Motor neuron (in vitro differentiated cells): ENCODE data around the gene HOTAIR. TPM values are rescaled to one million over a fixed set of nuclear protein-coding genes. Genes with fewer than 3 reads are reported as not detected.

Experiments used
- ATAC-seq, 8 experiments: fragments of 200-7000 bp; cut with Tn5 transposase; replicated peaks in 6 of 8; 2 replicates each; pipeline ENCODE4 v1.8.0; 2021; ENCODE audit warnings: mild to moderate bottlenecking in 8 of 8, moderate library complexity in 8 of 8
- H3K27ac ChIP-seq, 2 donors: fragments of 250-450 bp; sonication (Bioruptor Pico); 2 replicates each; pipeline ENCODE4 v1.9.0; 2021; ENCODE audit warnings: antibody characterized with exemption in 2 of 2, mild to moderate bottlenecking in 2 of 2, moderate library complexity in 1 of 2
- H3K4me1 ChIP-seq, 2 donors: fragments of 250-450 bp; sonication (Bioruptor Pico); replicated peaks in 1 of 2; 2 replicates each; pipeline ENCODE4 v1.6.1; 2021; ENCODE audit warnings: antibody characterized with exemption in 2 of 2, mild to moderate bottlenecking in 2 of 2, moderate library complexity in 1 of 2
- H3K4me3 ChIP-seq, 5 donors: fragments of 250-450 bp; sonication (Bioruptor Pico); 2 replicates each; pipeline ENCODE4 v1.9.0; 2021; ENCODE audit warnings: antibody characterized with exemption in 5 of 5, mild to moderate bottlenecking in 5 of 5, moderate library complexity in 4 of 5
- WGBS, 10 experiments: fragments of 450-650 bp; shearing (Covaris generic); methylation state at CpG; one replicate each; pipeline ENCODE4 v1.0.0; 2022; 5-methylcytosine and 5-hydroxymethylcytosine counted together
- in situ Hi-C, 9 experiments: fragments of 400-800 bp; cut with MboI; loops; one replicate each; pipeline ENCODE4 v1.15.0; 2021; ENCODE audit warnings: low sequenced_read_pairs in 9 of 9, low pct_unique_long_range_greater_than_20kb in 2 of 9; ENCODE audit not compliant: unreplicated experiment in 9 of 9
- total RNA-seq, 8 experiments: library from RNA; unstranded; fragments of 300-600 nt; gene quantifications; 2 replicates each; pipeline versions ENCODE4 v1.2.3 to v1.2.4, GENCODE V29; 2022

HOTAIR gene
- total RNA-seq, 8 experiments from 2014 or later: 0.14 to 8.0 (median 0.42) TPM; not detected in 3

- 4 to 95% (median 5%) methylated on average over 2 to 35 of the region's 47 CpGs; no CpG with 5 or more reads in 2 of the 10 experiments for WGBS, 10 experiments
- no peak for ATAC-seq
- H3K27ac ChIP-seq: no peak overlapping the region
Measured at GRCh38 chr12:53951577-53952334, 23.0 kb downstream of the HOTAIR start.

GRCh38 chr12:53950789-53951576, 23.8 kb downstream of the HOTAIR start:
- in situ Hi-C loops: no loop called here
- no peak overlapping the region for H3K4me3 ChIP-seq
- whole genome bisulfite sequencing, 10 experiments: 0 to 27% (median 10%) methylated on average over 3 to 20 of the region's 34 CpGs; no CpG with 5 or more reads in 5 of the 10 experiments
- no peaks in the 10 kb centered on the region for H3K4me1 ChIP-seq
- H3K27ac ChIP-seq: no peak overlapping the region
- ATAC-seq: no peak

More at GRCh38 chr12:53951577-53952334, 23.0 kb downstream of the HOTAIR start:
- in situ Hi-C loops: no loop called here
- Histone ChIP-seq H3K4me3 (no peak overlapping the region), H3K4me1 (no peaks in the 10 kb centered on the region)

- no peak overlapping the region for H3K4me3 ChIP-seq
- 0 to 23% (median 12%) methylated on average over 2 to 6 of the region's 10 CpGs; no CpG with 5 or more reads in 4 of the 10 experiments for WGBS, 10 experiments
- ATAC-seq: peak in 2 of 8 experiments; percentile 6 to 13
Measured at GRCh38 chr12:53950437-53950773, 24.3 kb downstream of the HOTAIR start.

GRCh38 chr12:53949631-53950436, 24.9 kb downstream of the HOTAIR start:
- in situ Hi-C loops: loop anchor here in 3 of 9 experiments (25.0 kb wide), 3 partner anchors 138 to 188 kb away; partner anchors contain the start of gene CISTR (in 1 of the 3)
- 20% methylated on average over 1 of the region's 34 CpGs; no CpG with 5 or more reads in 9 of the 10 experiments for WGBS, 10 experiments
- Histone ChIP-seq H3K4me3 (no peak overlapping the region), H3K4me1 (no peaks in the 10 kb centered on the region), H3K27ac (no peak overlapping the region)
- ATAC-seq: no peak

More at GRCh38 chr12:53950437-53950773, 24.3 kb downstream of the HOTAIR start:
- Histone ChIP-seq H3K27ac (no peak overlapping the region), H3K4me1 (no peaks in the 10 kb centered on the region)
- in situ Hi-C loops: no loop called here

- Histone ChIP-seq H3K4me1 (no peaks in the 10 kb centered on the region), H3K4me3 (no peak overlapping the region), H3K27ac (no peak overlapping the region)
- ATAC-seq: peak in 1 of 8 experiments; percentile 32
- 33 to 100% (median 48%) methylated on average over 1 to 4 of the region's 9 CpGs; no CpG with 5 or more reads in 2 of the 10 experiments for WGBS, 10 experiments
- in situ Hi-C loops: loop anchor here in 3 of 9 experiments (25.0 kb wide), 3 partner anchors 137 to 187 kb away; partner anchors contain the start of gene CISTR (in 1 of the 3)
Measured at GRCh38 chr12:53948650-53949593, 25.8 kb downstream of the HOTAIR start.

- Histone ChIP-seq H3K4me1 (no peaks in the 10 kb centered on the region), H3K4me3 (no peak overlapping the region), H3K27ac (no peak overlapping the region)
- peak in 3 of 8 experiments; percentile 48 to 63 (median 59) for ATAC-seq
- in situ Hi-C loops: loop anchor here in 3 of 9 experiments (25.0 kb wide), 3 partner anchors 135 to 185 kb away; partner anchors contain the start of gene CISTR (in 1 of the 3)
Measured at GRCh38 chr12:53947743-53948142, 27.0 kb downstream of the HOTAIR start.

GRCh38 chr12:53944907-53945847, 29.6 kb downstream of the HOTAIR start:
- peak in 2 of 8 experiments; percentile 20 to 60 for ATAC-seq
- 7 to 66% (median 13%) methylated on average over 1 to 38 of the region's 51 CpGs; no CpG with 5 or more reads in 2 of the 10 experiments for WGBS, 10 experiments
- in situ Hi-C loops: loop anchor here in 3 of 9 experiments (25.0 kb wide), 3 partner anchors 133 to 183 kb away; partner anchors contain the start of gene CISTR (in 1 of the 3)
- H3K27ac ChIP-seq: no peak overlapping the region
- H3K4me3 ChIP-seq: no peak overlapping the region
- H3K4me1 ChIP-seq: no peaks in the 10 kb centered on the region

- Histone ChIP-seq H3K27ac (no peak overlapping the region), H3K4me3 (no peak overlapping the region), H3K4me1 (no peaks in the 10 kb centered on the region)
- WGBS, 10 experiments: 0 to 80% (median 14%) methylated on average over 1 to 2 of the region's 4 CpGs; no CpG with 5 or more reads in 1 of the 10 experiments
- in situ Hi-C loops: loop anchor here in 3 of 9 experiments (25.0 kb wide), 3 partner anchors 132 to 182 kb away; partner anchors contain the start of gene CISTR (in 1 of the 3)
- ATAC-seq: no peak
Measured at GRCh38 chr12:53944209-53944608, 30.5 kb downstream of the HOTAIR start.

GRCh38 chr12:53942467-53942997, 32.2 kb downstream of the HOTAIR start:
- no peaks in the 10 kb centered on the region for H3K4me1 ChIP-seq
- no peak for ATAC-seq
- H3K27ac ChIP-seq: no peak overlapping the region
- 0 to 60% (median 41%) methylated on average over 1 of the region's 2 CpGs; no CpG with 5 or more reads in 6 of the 10 experiments for WGBS, 10 experiments
- in situ Hi-C loops: loop anchor here in 3 of 9 experiments (25.0 kb wide), 3 partner anchors 130 to 180 kb away; partner anchors contain the start of gene CISTR (in 1 of the 3)
- no peak overlapping the region for H3K4me3 ChIP-seq

- 0 to 91% (median 15%) methylated on average over 1 to 5 of the region's 5 CpGs for WGBS, 10 experiments
- no peak overlapping the region for H3K27ac ChIP-seq
- no peak overlapping the region for H3K4me3 ChIP-seq
- in situ Hi-C loops: loop anchor here in 3 of 9 experiments (25.0 kb wide), 3 partner anchors 129 to 179 kb away; partner anchors contain the start of gene CISTR (in 1 of the 3)
- H3K4me1 ChIP-seq: no peaks in the 10 kb centered on the region
- ATAC-seq: no peak
Measured at GRCh38 chr12:53941750-53942149, 33.0 kb downstream of the HOTAIR start.
